NCI-H1694 (cell line): ENCODE measurements around the gene CNIH3.
A peak's percentile ranks its signal among the peaks of the same experiment; 100 is the strongest.
"Not testable (repeated sequence)": the region's sequence is repeated elsewhere in the genome, so short reads cannot be mapped to it uniquely, and the experiment has no call there.

Experiments
- DNase-seq: peaks from one replicate; lab custom pipeline; 2025; lab: John Stamatoyannopoulos, UW

Gene CNIH3

DNA sequence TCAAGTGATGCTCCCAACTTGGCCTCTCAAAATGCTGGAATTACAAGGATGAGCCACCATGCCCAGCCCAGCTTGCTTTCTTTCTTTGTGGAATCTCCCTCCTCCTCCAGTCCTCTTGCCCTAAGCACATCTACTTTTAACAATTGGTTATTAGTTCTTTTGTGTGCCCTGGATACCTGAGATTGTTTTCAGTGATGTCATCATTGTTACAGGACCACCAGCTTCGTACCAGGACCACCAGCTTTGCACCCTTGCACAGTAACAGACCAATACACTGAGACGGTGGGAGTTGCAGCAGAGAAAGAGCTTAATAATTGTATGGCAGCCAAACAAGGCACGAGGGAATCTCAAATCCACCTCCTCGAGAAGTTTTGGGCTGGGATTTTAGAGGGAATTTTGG is 71.3 kb downstream of the CNIH3 start:
- no peak for DNase-seq

DNA sequence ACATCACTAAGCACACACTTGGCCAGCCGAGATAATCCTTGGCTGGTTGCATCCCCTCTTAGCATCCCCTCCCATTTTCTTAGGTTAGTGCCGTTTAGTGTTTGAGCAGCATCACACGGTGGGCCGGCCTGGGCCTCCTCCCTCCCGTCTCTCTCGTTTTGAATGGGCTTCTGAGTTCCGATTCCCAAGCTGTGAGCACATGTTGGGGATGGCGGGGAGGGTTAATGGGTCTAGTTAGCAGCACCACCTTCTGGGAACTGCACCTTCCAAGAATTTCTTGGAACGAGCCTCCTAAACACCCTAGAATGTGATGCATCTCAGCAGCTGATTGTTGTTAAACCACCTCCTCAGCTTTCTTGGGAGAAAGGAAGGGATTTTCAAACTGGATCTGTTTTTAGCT is 73.3 kb downstream of the CNIH3 start:
- DNase-seq = no peak

DNA sequence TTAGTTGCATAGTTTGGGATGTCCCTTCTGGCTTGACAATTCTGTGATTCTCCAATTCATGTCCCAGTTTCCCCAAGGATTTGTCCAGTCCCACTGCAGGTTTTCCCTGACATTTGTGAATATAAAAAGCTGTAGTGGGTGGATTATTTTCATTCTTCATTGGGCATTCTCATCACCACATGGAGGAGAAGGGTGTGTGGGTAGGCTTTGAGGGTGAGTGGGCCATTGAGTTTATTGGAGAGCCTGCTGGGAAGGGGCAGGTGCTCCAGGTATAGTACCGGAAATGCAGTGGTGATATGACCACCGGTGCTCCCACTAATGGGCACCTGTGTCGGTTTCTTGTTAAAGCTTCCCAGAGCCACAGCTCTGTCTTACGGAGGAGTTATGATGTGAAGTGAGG is 74.5 kb downstream of the CNIH3 start:
- DNase-seq = no peak

DNA sequence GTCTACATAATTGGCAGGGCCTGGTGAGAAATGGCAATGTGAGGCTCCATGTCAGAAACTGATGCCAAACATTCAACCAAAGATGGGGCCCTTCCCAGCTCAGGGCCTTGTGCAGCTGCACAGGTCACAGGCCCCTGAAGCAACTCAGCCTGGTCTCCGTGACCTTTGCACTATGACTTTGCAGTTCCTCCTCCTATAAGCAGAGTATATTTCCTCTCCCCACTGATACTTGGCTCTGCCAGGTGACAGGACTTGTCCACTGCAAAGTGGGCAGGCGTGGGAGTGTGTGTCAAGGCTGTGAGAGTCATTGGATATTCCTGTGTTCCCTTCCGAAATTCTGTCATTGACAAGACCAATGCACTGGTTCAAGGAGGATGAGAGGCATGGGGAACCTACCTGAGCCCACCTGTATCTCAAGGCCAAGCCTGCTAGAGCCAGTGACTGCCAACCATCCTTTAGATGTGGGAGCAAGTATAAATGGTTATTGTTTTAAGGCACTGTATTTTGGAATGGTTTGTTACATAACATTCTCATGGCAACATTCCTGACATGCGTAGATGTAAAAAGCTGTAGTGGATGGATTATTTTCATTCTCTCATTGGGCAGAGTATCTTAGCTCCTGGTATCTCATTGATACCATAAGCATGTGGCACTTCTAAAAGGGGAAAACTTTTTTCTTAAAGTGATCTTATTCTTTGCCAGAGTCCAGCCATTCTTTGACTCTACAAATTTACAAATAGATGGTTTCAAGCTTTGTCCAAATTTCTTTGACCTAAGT is 75.2 kb downstream of the CNIH3 start:
- no peak for DNase-seq

DNA sequence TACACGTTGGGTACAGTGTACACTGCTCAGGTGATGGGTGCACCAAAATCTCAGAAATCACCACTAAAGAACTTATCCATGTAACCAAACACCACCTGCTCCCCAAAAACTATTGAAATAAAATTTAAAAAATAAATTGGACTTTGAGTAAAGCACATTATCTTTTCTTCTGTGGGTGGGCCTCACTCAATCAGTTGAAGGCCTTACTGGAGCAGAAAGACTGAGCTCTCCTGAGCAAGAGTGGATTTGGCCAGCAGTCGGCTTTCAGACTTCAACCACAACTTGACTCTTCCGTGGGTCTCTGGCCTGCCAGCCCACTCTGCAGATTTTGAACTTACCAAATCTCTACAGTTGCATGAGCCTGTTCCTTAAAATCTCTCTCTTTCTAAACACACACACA is 78.9 kb downstream of the CNIH3 start:
- DNase-seq = no peak

DNA sequence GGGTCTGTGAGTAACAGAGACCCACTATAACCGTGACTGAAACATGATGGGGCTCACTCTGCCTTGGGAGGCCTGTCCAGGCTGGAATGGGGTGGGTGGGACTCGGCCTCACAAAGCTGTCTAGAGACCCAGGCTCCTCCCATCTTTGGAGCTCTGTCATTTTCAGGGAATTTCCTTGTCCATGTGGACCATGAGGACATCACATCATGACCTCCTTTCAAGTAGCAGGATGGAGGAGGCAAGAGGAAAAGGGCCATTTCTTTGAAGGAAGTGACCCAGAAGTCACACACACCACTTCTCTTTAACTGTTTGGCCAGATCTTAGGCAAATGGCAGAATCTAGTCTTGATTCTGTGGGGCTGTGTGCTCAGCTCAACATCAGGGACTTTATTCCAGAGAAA is 79.9 kb downstream of the CNIH3 start:
- DNase-seq = no peak

DNA sequence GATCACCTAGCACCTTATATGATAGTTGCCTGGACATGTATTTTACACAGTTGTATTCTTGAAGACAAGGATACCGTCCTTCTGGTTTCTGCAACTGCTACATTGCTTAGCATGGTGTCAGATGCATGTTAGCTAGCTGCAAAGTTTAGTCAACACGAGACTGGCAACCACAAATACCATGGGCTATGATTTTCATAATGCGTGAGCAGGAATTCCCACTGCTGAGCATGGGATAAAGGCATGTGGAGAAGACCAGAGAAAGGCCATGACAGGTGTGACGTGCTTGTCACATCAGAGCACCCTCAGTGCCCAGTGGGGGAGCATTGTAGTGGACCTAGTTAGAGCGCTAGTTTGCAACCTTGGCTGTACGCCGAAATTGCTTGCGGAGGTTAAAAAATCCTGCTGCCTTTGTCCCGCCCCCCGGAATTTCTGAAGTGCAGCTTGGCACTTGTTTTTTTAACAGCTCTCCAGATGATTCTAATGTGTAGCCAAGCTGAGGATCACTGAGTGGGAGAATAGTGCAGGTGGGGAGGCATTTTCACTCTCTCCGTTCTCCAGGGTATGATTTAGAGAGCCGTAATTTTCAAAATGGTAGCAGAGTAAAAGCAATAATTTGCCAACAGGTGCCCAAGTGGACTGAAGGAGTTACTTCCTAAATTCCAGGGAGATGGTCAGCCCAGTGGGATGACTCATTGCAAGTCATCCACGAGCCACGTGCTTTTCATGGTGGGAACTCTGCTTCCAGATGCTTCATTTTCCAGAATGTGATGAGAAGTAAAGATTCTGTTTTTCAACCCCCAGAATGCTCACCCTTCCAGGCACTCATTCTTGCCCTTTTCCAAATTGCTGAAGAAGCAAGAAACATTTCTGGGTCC is 81.0 kb downstream of the CNIH3 start:
- no peak for DNase-seq

GRCh38 chr1:224698015-224698451 is 81.9 kb downstream of the CNIH3 start:
- no peak for DNase-seq

GRCh38 chr1:224700918-224701531 is 84.9 kb downstream of the CNIH3 start:
- peak; percentile 14 for DNase-seq

DNA sequence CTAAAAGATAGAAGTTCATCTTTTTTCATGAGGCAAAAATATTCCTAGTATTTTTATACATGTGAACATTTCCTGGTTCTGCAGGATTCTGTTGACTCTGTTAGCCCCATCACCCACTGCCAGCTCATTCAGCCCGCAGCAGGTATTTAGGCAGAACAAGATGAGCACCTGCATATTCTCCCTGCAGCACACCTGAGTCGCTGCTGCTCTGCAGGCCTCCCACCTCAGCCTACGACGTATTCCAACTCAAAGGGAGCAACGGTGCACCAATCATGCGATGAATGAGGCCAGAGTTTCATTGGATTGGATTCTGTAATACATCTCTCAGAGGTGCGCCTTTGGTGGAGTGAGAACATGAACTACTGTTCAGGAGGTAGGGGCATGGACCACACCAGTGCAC is 87.6 kb downstream of the CNIH3 start:
- no peak for DNase-seq

GRCh38 chr1:224704107-224704735 is 88.1 kb downstream of the CNIH3 start:
- DNase-seq = no peak

DNA sequence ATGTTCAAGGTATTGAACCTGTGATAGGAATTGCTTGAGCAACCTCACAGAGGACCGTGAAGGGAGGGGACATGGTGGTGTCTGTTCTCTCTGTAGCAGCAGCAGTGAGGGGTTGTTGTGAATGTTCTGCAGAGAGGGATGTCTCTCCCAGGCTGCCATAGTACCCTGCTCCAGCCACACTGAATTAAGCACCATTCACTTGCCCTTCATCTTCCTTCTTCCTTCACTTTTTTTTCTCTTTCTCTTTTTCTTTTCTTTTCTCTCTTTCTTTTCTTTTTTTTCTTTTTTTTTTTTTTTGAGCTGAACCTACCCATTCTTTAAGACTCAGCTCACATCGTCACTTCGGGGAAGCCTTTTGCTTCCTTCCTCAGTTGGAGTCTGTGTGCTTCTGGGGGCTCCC is 89.5 kb downstream of the CNIH3 start:
- no peak for DNase-seq

DNA sequence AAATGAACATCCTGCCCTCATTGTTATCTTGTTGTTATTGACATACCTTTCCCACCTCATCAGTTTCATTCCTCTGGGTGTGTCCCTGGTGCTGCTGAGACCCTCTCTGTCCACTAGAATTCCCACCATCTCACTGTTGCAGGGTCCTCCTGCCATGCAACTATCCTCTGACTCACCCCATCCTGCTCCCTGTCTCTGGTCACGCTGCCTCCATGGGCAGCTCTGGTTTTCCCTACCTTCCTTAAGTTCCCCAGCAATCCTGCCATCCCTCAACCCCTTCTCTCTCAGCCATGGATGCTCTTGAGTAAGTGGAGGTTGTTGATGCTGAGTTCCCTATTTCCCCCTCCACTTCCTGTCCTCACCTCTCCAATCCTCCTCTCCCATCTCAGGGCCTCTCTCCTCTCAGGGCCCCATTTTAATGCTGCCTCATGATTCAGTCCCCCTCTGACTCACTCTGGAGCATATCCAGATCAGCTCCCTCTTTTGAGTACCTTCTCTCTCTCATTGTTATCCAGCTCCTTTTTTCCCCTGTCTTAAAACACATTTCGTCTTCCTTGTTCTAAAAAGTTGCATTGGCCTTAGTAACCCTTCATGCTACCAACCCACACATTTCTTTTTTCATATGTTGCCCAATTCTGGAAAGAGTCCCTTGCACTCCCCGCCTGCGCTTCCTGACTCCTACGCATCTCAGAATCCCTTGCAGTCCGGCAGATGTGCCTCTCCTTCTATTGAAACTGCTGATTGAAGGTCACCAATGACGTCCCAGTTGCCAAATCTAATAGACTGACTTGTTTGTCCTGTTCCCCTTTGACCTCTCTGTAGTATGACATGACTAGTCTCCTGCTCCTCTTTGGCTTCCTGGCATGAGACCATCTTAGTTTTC is 92.0 kb downstream of the CNIH3 start:
- DNase-seq = no peak

DNA sequence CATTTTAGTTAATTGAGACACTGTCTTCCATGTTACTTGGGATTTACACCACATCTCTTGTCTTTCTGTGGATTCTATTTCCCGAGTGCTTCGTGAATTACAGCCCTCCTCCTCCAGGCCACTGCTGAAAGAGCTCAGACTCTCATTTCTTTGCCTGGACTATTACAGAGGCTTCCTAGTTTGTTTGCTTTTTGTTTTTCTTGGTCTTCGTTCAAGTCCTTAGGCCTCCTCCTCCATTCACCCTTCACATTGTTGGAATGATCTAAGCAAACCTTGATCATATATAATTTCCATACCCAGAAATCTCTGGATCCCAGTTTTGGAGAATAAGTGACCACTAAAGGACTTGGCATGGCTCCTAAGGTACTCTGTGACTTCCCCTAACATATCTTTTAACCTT is 94.1 kb downstream of the CNIH3 start:
- DNase-seq = no peak

DNA sequence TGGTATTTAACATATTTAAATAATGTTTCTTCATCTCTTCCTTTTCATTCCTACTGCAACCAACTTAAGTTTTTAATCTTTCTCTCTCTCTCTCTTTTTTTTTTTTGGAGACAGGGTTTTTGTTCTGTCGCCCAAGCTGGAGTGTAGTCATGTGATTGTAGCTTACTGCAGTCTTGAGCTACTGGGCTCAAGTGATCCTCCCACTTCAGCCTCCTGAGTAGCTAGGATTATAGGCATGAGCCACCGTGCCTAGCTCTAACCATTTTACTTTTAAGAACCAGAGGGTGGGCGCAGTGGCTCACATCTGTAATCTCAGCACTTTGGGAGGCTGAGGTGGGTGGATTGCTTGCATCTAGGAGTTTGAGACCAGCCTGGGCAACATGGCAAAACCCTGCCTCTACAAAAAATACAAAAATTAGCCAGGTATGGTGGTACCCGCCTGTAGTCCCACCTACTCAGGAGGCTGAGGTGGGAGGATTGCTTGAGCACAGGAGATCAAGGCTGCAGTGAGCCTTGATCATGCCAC is 95.2 kb downstream of the CNIH3 start:
- not testable (repeated sequence) for DNase-seq

DNA sequence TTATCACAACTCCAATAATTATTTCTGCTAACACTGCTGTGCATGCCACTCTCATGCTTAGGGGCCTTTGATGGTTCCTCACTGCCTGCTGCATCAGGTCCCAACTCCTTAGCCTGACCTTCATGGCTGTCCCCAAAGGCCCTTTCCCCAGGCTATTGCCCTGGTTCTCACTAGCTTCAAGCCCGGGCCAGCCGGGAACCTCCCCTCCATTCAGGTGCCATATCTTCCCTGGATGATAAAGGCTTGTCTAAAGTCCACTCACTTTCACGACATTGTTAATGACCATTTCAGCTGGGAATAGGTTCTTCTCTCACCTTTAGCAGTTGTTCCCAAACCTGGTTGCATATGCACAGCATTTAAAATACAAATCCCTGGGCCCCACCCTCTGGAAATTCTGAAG is 95.8 kb downstream of the CNIH3 start:
- DNase-seq = no peak

DNA sequence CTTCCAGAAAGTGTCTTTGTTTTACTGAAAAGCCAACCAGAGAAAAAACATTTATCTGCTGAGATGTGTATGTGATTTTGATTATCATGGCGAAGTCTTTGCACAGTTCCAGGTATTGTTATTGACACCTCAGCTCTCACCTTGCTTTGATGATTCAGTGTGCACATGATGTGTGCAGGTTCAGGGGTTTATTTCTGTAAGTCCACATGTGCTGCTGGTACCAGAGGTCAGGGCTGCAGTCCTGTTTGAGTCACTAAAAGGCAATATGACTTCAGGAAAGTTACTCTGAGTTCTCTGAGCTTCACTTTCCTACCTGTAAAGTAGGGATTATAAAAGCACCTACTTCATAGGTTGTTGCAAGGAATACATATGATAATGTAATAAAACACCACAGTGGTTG is 97.1 kb downstream of the CNIH3 start:
- no peak for DNase-seq

DNA sequence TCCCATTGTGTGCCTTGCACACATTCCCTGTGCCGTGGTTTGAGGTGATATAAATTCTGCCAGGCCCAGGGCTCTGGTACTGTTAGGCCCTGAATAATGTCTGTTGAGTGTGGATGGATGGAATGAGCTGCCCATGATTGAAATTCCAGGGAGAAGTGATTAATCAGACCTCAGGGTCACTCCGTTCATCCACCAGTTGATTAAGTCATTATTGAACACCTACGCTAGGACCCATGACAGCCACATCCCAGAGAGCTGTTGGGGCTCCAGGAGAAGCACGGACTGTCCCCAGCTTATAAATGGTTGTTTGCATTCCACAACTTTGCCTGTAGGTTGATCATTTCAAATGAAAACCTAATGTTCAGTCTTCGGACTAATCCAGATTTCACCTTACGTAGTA is 98.4 kb downstream of the CNIH3 start:
- no peak for DNase-seq

DNA sequence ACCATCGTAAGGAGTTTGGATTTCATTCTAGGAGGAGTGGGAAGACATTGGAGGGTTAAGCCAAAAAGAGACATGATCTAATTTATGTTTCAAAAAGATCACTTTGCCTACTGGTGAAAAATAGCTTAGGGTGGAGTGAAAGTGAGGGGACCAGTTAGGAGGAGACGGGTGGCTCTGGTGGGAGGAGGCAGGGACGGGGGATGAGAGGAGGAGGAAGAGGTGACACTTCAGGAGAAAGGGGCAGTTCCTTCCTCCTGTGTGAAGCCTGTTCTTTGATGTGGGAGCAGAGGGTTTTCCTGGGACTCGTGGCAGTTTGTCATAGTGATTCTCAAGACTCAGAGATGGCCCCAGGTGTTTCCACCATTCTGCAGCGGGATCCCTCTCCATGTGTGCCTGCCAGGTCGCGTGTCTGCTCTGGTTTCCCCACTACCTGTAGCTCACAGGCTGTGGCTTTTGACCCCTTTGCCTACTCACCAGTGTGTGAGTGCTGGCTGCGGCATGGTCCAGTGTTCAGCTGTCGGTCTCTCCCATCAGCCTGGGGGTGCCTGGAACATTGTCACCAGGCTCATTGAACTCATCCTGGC is 102.4 kb downstream of the CNIH3 start:
- DNase-seq = no peak

DNA sequence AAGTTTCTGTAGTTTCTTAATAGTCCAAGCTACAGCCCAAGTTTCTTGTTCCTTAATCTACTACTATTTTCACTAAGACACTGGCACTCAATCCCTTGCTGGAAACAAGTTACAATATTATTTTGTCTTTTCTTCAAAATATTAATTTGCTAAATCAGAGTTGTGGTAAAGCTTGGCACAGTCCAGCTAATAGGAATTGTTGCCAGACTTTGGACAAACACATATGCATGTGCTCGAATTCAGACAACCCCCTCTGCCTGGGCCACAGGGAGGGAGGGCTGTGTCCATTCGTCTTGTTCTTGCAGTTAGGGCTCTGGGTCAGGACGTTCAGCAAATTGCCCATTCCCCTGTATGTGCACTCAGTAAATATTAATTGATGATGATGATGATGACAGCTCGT is 103.6 kb downstream of the CNIH3 start:
- no peak for DNase-seq

GRCh38 chr1:224720216-224720615 is 104.1 kb downstream of the CNIH3 start:
- DNase-seq = no peak
